GM21528 (cell line): Measurements from ENCODE around the gene CDK6.
A peak's percentile ranks its signal among the peaks of the same experiment; 100 is the strongest.

Experiments used
- ATAC-seq: cut with Tn5 transposase; IDR thresholded peaks from one replicate; pipeline ENCODE4 v1.9.1; 2021; ENCODE audit warnings: mild to moderate bottlenecking, moderate library complexity; ENCODE audit not compliant: unreplicated experiment, low FRiP score

Gene CDK6

GRCh38 chr7:92742186-92742585 lies 94.2 kb downstream of the CDK6 start:
- ATAC-seq = no peak

GRCh38 chr7:92740700-92741126 lies 95.7 kb downstream of the CDK6 start:
- no peak for ATAC-seq

GRCh38 chr7:92740134-92740533 lies 96.2 kb downstream of the CDK6 start:
- no peak for ATAC-seq

GRCh38 chr7:92739091-92739490 lies 97.3 kb downstream of the CDK6 start:
- no peak for ATAC-seq

GRCh38 chr7:92737706-92738105 lies 98.7 kb downstream of the CDK6 start:
- peak; percentile 97 for ATAC-seq

GRCh38 chr7:92736870-92737269 lies 99.5 kb downstream of the CDK6 start:
- ATAC-seq = no peak

- ATAC-seq = no peak
These were observed 100.7 kb downstream of the CDK6 start for GRCh38 chr7:92735707-92736106.

- no peak for ATAC-seq
These were observed 103.9 kb downstream of the CDK6 start for GRCh38 chr7:92732316-92733036.

- ATAC-seq = no peak
These were observed 104.9 kb downstream of the CDK6 start for GRCh38 chr7:92731335-92732063.

- no peak for ATAC-seq
These were observed 105.6 kb downstream of the CDK6 start for GRCh38 chr7:92730808-92731207.

GRCh38 chr7:92729751-92730150 lies 106.6 kb downstream of the CDK6 start:
- no peak for ATAC-seq

- no peak for ATAC-seq
These were observed 107.2 kb downstream of the CDK6 start for GRCh38 chr7:92729172-92729571.

- no peak for ATAC-seq
These were observed 108.6 kb downstream of the CDK6 start for GRCh38 chr7:92727755-92728154.

GRCh38 chr7:92725161-92725925 lies 111.0 kb downstream of the CDK6 start:
- no peak for ATAC-seq

GRCh38 chr7:92723943-92724342 lies 112.4 kb downstream of the CDK6 start:
- ATAC-seq = no peak

- no peak for ATAC-seq
These were observed 113.2 kb downstream of the CDK6 start for GRCh38 chr7:92723205-92723604.

- ATAC-seq = no peak
These were observed 113.8 kb downstream of the CDK6 start for GRCh38 chr7:92722541-92722940.

GRCh38 chr7:92720604-92721350 lies 115.6 kb downstream of the CDK6 start:
- ATAC-seq = peak; percentile 54

GRCh38 chr7:92717993-92718716 lies 118.2 kb downstream of the CDK6 start:
- peak; percentile 61 for ATAC-seq

- no peak for ATAC-seq
These were observed 118.8 kb downstream of the CDK6 start for GRCh38 chr7:92717623-92717992.
